B cell (primary cell): ENCODE data around the gene EBF3. TPM values are rescaled to one million over a fixed set of nuclear protein-coding genes. Genes with fewer than 3 reads are reported as not detected.

Source experiments
- ATAC-seq: fragments of 200-7000 bp; cut with Tn5 transposase; one replicate; pipeline ENCODE4 v1.10.0; 2021; ENCODE audit warnings: low read depth, mild to moderate bottlenecking, moderate number of reproducible peaks, moderate library complexity
- CTCF ChIA-PET: fragments of 350-600 bp; sonication (Branson Sonifier 250); formaldehyde crosslinking; loops from one replicate; lab custom pipeline; 2021; ENCODE audit warnings: antibody characterized with exemption, inconsistent platforms; lab: Charles Lee
- POLR2A ChIA-PET: fragments of 350-600 bp; sonication (Branson Sonifier 250); formaldehyde crosslinking; loops from one replicate; lab custom pipeline; 2021; ENCODE audit warnings: antibody characterized with exemption; lab: Charles Lee
- DNase-seq: peaks from one replicate; pipeline ENCODE4 v3.0.0; 2013
- H2AFZ ChIP-seq: 2 replicates; pipeline ENCODE4 v1.6.1; 2012; ENCODE audit warnings: mild to moderate bottlenecking, low read depth, low read length; ENCODE audit not compliant: insufficient read depth, poor library complexity, severe bottlenecking
- H3K27ac ChIP-seq, 2 donors: 1 replicate in 1 of 2; 2 replicates in 1 of 2; pipeline ENCODE4 v1.5.1; 2012 to 2013; ENCODE audit warnings: low read length in 2 of 2, mild to moderate bottlenecking in 2 of 2, moderate library complexity in 1 of 2
- H3K27me3 ChIP-seq, 4 experiments: fragments of 200-600 bp in 1 of 4; sonication (generic) in 1 of 4; replicated peaks in 1 of 4; 1 replicate in 2 of 4; 2 replicates in 2 of 4; pipeline versions ENCODE4 v1.6.1 to v1.7.0; 2013 to 2016; ENCODE audit warnings: low read length in 3 of 4, mild to moderate bottlenecking in 2 of 4, mixed read lengths in 1 of 4, moderate library complexity in 1 of 4; ENCODE audit not compliant: insufficient read depth in 4 of 4, control insufficient read depth in 3 of 4; ENCODE audit errors: control extremely low read depth in 1 of 4
- H3K36me3 ChIP-seq, 2 experiments: replicated peaks in 1 of 2; 1 replicate in 1 of 2; 2 replicates in 1 of 2; pipeline versions ENCODE4 v1.6.1 to v1.7.1; 2013; ENCODE audit warnings: low read length in 1 of 2; ENCODE audit not compliant: insufficient read depth in 2 of 2, control insufficient read depth in 1 of 2; ENCODE audit errors: control extremely low read depth in 1 of 2, extremely low read depth in 1 of 2
- H3K4me1 ChIP-seq, 2 donors: fragments of 200-600 bp in 1 of 2; sonication (generic) in 1 of 2; 1 replicate in 1 of 2; 2 replicates in 1 of 2; pipeline versions ENCODE4 v1.5.1 to v1.6.1; 2013 to 2017; ENCODE audit warnings: low read length in 2 of 2; ENCODE audit not compliant: control insufficient read depth in 2 of 2, insufficient read depth in 2 of 2
- H3K4me2 ChIP-seq: replicated peaks from 2 replicates; pipeline ENCODE3; 2012; ENCODE audit warnings: mild to moderate bottlenecking, low read depth, low read length; ENCODE audit not compliant: poor library complexity, severe bottlenecking
- H3K4me3 ChIP-seq, 5 experiments: fragments of 200-600 bp in 1 of 5; sonication (generic) in 1 of 5; 1 replicate in 3 of 5; 2 replicates in 2 of 5; pipeline versions ENCODE4 v1.5.1 to v1.7.0; 2011 to 2016; ENCODE audit warnings: low read length in 4 of 5, mild to moderate bottlenecking in 4 of 5, low read depth in 2 of 5, control low read depth in 1 of 5, moderate library complexity in 1 of 5; ENCODE audit not compliant: insufficient read depth in 1 of 5; ENCODE audit errors: control extremely low read depth in 1 of 5, extremely low read depth in 1 of 5
- H3K79me2 ChIP-seq: fragments of 200-600 bp; sonication (generic); one replicate; pipeline ENCODE4 v1.6.0; 2016; ENCODE audit warnings: low read length; ENCODE audit not compliant: control insufficient read depth, insufficient read depth
- H3K9ac ChIP-seq: fragments of 200-600 bp; sonication (generic); 2 replicates; pipeline ENCODE4 v1.6.1; 2017; ENCODE audit warnings: mild to moderate bottlenecking, low read length, moderate library complexity
- H3K9me3 ChIP-seq, 3 donors: one replicate each; pipeline versions ENCODE4 v1.6.1 to v1.7.1; 2013; ENCODE audit warnings: low read length in 2 of 3; ENCODE audit not compliant: control insufficient read depth in 2 of 3, insufficient read depth in 1 of 3; ENCODE audit errors: control extremely low read depth in 1 of 3
- H4K20me1 ChIP-seq: 2 replicates; pipeline ENCODE4 v1.6.0; 2012; ENCODE audit warnings: mild to moderate bottlenecking, low read length; ENCODE audit not compliant: insufficient read depth, control insufficient read depth, poor library complexity, severe bottlenecking
- H3K27ac Mint-ChIP-seq: one replicate; pipeline ENCODE4 v1.8.0; 2021; ENCODE audit warnings: mixed read lengths
- H3K27me3 Mint-ChIP-seq: one replicate; pipeline ENCODE4 v1.8.0; 2021; ENCODE audit warnings: mixed read lengths
- H3K4me1 Mint-ChIP-seq: one replicate; pipeline ENCODE4 v1.8.0; 2021; ENCODE audit warnings: mixed read lengths
- H3K4me3 Mint-ChIP-seq: one replicate; pipeline ENCODE4 v1.8.0; 2021; ENCODE audit warnings: mixed read lengths
- H3K9me3 Mint-ChIP-seq: one replicate; pipeline ENCODE4 v1.8.0; 2022; ENCODE audit warnings: mixed read lengths; ENCODE audit not compliant: insufficient read depth
- CTCF ChIP-seq: fragments of 200-600 bp; IDR thresholded peaks from one replicate; pipeline ENCODE4 v1.8.0; 2022; ENCODE audit warnings: antibody characterized with exemption, mild to moderate bottlenecking
- EZH2 ChIP-seq: IDR thresholded peaks from 2 replicates; pipeline ENCODE4 v1.6.1; 2012; ENCODE audit warnings: borderline replicate concordance, low read depth, mild to moderate bottlenecking, moderate library complexity, low read length; ENCODE audit not compliant: insufficient read depth, poor library complexity, severe bottlenecking
- WGBS: methylation state at CpG from one replicate; pipeline ENCODE4 v1.1.5; 2013; ENCODE audit warnings: missing lambda C conversion rate; ENCODE audit not compliant: insufficient coverage; 5-methylcytosine and 5-hydroxymethylcytosine counted together
- intact Hi-C: fragments of 100-400 bp; cut with micrococcal nuclease; formaldehyde crosslinking; loops from one replicate; pipeline ENCODE4 v1.10.0; 2022
- polyA plus RNA-seq: library from polyadenylated mRNA; depleted of rRNA; stranded (reverse); fragments of >200 nt; gene quantifications from 2 replicates; pipeline ENCODE4 v1.2.3, GENCODE V29; 2012
- total RNA-seq, 2 donors: library from RNA; stranded (reverse); fragments of 120-200 nt in 1 of 2; gene quantifications; 1 replicate in 1 of 2; 2 replicates in 1 of 2; pipeline versions ENCODE4 v1.2.3 to v1.2.4, GENCODE V29; 2013 to 2022

The EBF3 gene
- total and polyA plus RNA-seq, 2 donors (not counting 1 experiment from before 2014, with no cell fraction given), result not detected

GRCh38 chr10:129825221-129825620 lies 138.9 kb downstream of the EBF3 start:
- H4K20me1 ChIP-seq, result no peaks in the 10 kb centered on the region
- no peak overlapping the region for H2AFZ ChIP-seq
- no peaks in the 10 kb centered on the region for H3K79me2 ChIP-seq
- Mint-ChIP-seq H3K27ac (no peak overlapping the region), H3K4me3 (no peak overlapping the region), H3K9me3 (no peaks in the 10 kb centered on the region), H3K4me1 (no peaks in the 10 kb centered on the region), H3K27me3 (peaks cover 4% of the 10 kb centered on the region)
- no peaks in the 10 kb centered on the region for H3K36me3 ChIP-seq
- H3K4me2 ChIP-seq, result no peak overlapping the region
- intact Hi-C loops, result no loop called here
- H3K4me3 ChIP-seq, result no peak overlapping the region
- no peaks in the 10 kb centered on the region for H3K4me1 ChIP-seq
- no peaks in the 10 kb centered on the region for H3K27me3 ChIP-seq
- ChIA-PET CTCF (no interaction called here), POLR2A (no interaction called here)
- TF ChIP-seq EZH2 (no peak), CTCF (no peak)
- ATAC-seq (no peak), DNase-seq (no peak)
- 89% methylated on average over 5 of the region's 5 CpGs for WGBS
- H3K27ac ChIP-seq, result no peak overlapping the region
- H3K9ac ChIP-seq, result no peak overlapping the region
- no peaks in the 10 kb centered on the region for H3K9me3 ChIP-seq

- Mint-ChIP-seq H3K27ac (no peak overlapping the region), H3K4me3 (no peak overlapping the region), H3K9me3 (peaks cover 2% of the 10 kb centered on the region), H3K4me1 (no peaks in the 10 kb centered on the region), H3K27me3 (peaks cover 4% of the 10 kb centered on the region)
- Histone ChIP-seq H3K27me3 (no peaks in the 10 kb centered on the region), H3K9ac (no peak overlapping the region), H3K4me1 (no peaks in the 10 kb centered on the region), H3K9me3 (peaks cover 0 to 16% (median 0%) of the 10 kb centered on the region in 3 donors), H4K20me1 (no peaks in the 10 kb centered on the region), H3K27ac (no peak overlapping the region), H3K4me3 (no peak overlapping the region), H2AFZ (no peak overlapping the region), H3K36me3 (no peaks in the 10 kb centered on the region), H3K79me2 (no peaks in the 10 kb centered on the region), H3K4me2 (no peak overlapping the region)
- CTCF ChIA-PET, result interaction anchor here (0.8 kb wide), 1 partner anchor 34 kb away, joined by 5 read pairs; no protein-coding TSS in a partner anchor
- 86% methylated on average over 2 of the region's 3 CpGs for WGBS
- ATAC-seq (no peak), DNase-seq (no peak)
- POLR2A ChIA-PET, result no interaction called here
- intact Hi-C loops, result no loop called here
- TF ChIP-seq CTCF (no peak), EZH2 (no peak)
Observed at GRCh38 chr10:129820451-129820850, 143.6 kb downstream of the EBF3 start.
